ENCODE measurements around the gene MYL7. TPM values are rescaled to one million over a fixed set of nuclear protein-coding genes. Genes with fewer than 3 reads are reported as not detected.

MYL7 gene
- total RNA-seq, 1 donor from 2014 or later = 1.6 TPM

- Histone ChIP-seq H3K9me3 (no peaks in the 10 kb centered on the region), H3K4me3 (no peak overlapping the region), H3K27ac (peak overlapping the region; percentile 11), H3K36me3 (peaks cover 60% of the 10 kb centered on the region), H3K27me3 (ENCODE audit: low read depth) (peaks cover 14% of the 10 kb centered on the region), H3K4me1 (no peaks in the 10 kb centered on the region)
- DNase-seq (no peak), ATAC-seq (no peak)
- TF ChIP-seq, protein P1, sequence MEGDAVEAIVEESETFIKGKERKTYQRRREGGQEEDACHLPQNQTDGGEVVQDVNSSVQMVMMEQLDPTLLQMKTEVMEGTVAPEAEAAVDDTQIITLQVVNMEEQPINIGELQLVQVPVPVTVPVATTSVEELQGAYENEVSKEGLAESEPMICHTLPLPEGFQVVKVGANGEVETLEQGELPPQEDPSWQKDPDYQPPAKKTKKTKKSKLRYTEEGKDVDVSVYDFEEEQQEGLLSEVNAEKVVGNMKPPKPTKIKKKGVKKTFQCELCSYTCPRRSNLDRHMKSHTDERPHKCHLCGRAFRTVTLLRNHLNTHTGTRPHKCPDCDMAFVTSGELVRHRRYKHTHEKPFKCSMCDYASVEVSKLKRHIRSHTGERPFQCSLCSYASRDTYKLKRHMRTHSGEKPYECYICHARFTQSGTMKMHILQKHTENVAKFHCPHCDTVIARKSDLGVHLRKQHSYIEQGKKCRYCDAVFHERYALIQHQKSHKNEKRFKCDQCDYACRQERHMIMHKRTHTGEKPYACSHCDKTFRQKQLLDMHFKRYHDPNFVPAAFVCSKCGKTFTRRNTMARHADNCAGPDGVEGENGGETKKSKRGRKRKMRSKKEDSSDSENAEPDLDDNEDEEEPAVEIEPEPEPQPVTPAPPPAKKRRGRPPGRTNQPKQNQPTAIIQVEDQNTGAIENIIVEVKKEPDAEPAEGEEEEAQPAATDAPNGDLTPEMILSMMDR (IDR thresholded peaks at IDR 0.05) = no peak
- intact Hi-C loops (cut with DNase I) = no loop called here
These were observed 32.1 kb downstream of the MYL7 start for GRCh38 chr7:44108768-44109750.

DNA sequence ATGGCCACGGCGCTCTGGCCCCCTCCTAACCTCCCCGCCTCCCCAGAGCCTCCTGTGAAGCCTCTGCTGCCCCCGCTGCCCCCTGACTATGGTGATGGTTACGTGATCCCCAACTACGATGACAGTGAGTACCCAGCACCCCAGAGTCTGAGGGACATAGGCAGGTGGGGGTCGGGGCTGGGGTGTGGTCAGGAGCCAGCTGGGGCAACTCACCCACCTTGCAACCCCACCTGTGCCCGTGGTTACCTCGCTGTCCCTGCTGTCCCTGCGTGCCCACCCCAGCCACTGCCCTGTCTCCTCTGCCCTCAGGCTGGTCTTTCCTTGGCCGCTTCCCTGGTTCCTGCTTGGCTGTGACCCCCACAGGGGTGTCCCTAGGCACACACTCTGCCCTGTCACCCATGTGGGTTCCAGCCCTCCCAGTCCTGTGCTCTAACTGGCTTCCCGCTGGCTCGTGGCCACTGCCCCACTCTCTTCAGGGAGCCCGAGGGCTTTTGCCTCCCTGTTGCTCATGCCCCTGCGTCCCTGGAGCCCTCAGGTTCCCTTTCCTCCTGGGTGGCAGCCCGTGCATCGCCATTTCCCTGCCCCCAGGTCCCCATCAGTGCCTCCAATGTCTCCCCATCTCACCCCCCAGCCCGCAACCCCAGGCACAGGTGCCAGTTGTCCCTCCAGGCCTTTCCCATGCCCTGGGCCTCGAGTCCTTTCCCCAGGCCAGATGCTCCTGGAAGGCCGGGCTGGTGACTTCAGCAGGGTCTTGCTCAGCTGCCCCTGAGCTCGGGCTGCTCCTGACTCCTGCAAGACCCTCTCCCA lies 33.0 kb downstream of the MYL7 start:
- H3K36me3 ChIP-seq = peaks cover 55% of the 10 kb centered on the region
- DNase-seq (no peak), ATAC-seq (no peak)
- H3K4me1 ChIP-seq = peaks cover 4% of the 10 kb centered on the region
- no peaks in the 10 kb centered on the region for H3K9me3 ChIP-seq
- peaks cover 20% of the 10 kb centered on the region for H3K27me3 ChIP-seq (ENCODE audit: low read depth)
- intact Hi-C loops (cut with DNase I) = no loop called here
- TF ChIP-seq, protein P1 (IDR thresholded peaks at IDR 0.05) = no peak
- peak overlapping the region; percentile 11 for H3K27ac ChIP-seq
- no peak overlapping the region for H3K4me3 ChIP-seq

- ATAC-seq = no peak
These were observed 33.8 kb downstream of the MYL7 start for GRCh38 chr7:44107116-44107960.

GRCh38 chr7:44106311-44107065 lies 34.6 kb downstream of the MYL7 start:
- intact Hi-C loops (cut with DNase I) = no loop called here
- TF ChIP-seq, protein P1 (IDR thresholded peaks at IDR 0.05) = no peak
- Histone ChIP-seq H3K4me1 (peaks cover 4% of the 10 kb centered on the region), H3K27me3 (ENCODE audit: low read depth) (peaks cover 20% of the 10 kb centered on the region), H3K9me3 (no peaks in the 10 kb centered on the region), H3K27ac (peak overlapping the region; percentile 81), H3K36me3 (peaks cover 44% of the 10 kb centered on the region), H3K4me3 (peak overlapping the region; percentile 59)
- DNase-seq (no peak), ATAC-seq (no peak)

More at GRCh38 chr7:44107116-44107960, 33.8 kb downstream of the MYL7 start:
- Histone ChIP-seq H3K27me3 (ENCODE audit: low read depth) (peaks cover 20% of the 10 kb centered on the region), H3K4me3 (peak overlapping the region; percentile 11), H3K27ac (peak overlapping the region; percentile 46), H3K36me3 (peaks cover 47% of the 10 kb centered on the region), H3K9me3 (no peaks in the 10 kb centered on the region), H3K4me1 (peaks cover 4% of the 10 kb centered on the region)
- intact Hi-C loops (cut with DNase I) = no loop called here
- DNase-seq = no peak
- TF ChIP-seq, protein P1 (IDR thresholded peaks at IDR 0.05) = no peak
